PFSK-1 (cell line): Measurements from ENCODE around the gene ADAMTS4.

Source experiments
- FOXP2 ChIP-seq: optimal IDR thresholded peaks from 2 replicates; pipeline ENCODE3; 2011; ENCODE audit warnings: borderline replicate concordance, control low read depth, inconsistent platforms; ENCODE audit not compliant: insufficient read depth; ENCODE audit errors: extremely low read length, extremely low read depth
- POLR2AphosphoS5 ChIP-seq: IDR thresholded peaks from 2 replicates; pipeline ENCODE4 v1.6.1; 2012; ENCODE audit warnings: low read depth, mild to moderate bottlenecking, control low read depth, low read length, moderate library complexity
- REST ChIP-seq, 2 experiments: IDR thresholded peaks; 2 replicates each; pipeline versions ENCODE4 v1.6.1 to v1.8.0; 2011 to 2012; ENCODE audit warnings: low read depth in 2 of 2, low read length in 2 of 2, control low read depth in 1 of 2, inconsistent platforms in 1 of 2, mild to moderate bottlenecking in 1 of 2, moderate library complexity in 1 of 2; ENCODE audit not compliant: insufficient read depth in 1 of 2
- SIN3A ChIP-seq: IDR thresholded peaks from 2 replicates; pipeline ENCODE4 v1.6.1; 2012; ENCODE audit warnings: mild to moderate bottlenecking, low read length, moderate library complexity, borderline replicate concordance; ENCODE audit not compliant: insufficient read depth
- TAF1 ChIP-seq: IDR thresholded peaks from 2 replicates; pipeline ENCODE4 v1.6.1; 2012; ENCODE audit warnings: low read length, control low read depth, borderline replicate concordance; ENCODE audit not compliant: insufficient read depth

DNA sequence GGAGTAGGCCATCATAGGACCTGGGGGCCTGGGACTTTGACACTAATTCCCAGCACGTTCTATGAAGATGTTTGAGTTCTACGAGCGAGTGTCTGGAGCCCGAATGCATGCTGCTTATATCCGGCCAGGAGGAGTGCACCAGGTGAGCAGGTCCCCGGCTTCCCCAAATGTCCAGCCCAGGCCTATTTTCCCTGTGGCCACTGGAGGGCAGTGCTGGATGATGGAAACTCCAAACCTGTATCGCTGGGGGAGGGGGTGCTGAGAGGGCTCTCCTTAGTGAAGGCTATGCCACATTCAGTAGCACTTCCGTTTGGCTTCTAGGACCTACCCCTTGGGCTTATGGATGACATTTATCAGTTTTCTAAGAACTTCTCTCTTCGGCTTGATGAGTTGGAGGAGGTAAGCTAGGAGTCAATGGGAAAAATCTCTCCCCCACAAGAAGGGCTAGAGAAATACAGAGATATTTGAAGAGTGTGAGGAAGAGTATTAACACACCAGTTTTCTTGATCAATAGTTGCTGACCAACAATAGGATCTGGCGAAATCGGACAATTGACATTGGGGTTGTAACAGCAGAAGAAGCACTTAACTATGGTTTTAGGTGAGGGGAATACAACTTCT is 11.0 kb upstream of the ADAMTS4 start:
- TF ChIP-seq TAF1 = no peak
- TF ChIP-seq SIN3A = no peak
- no peak for TF ChIP-seq POLR2AphosphoS5
- no peak for TF ChIP-seq FOXP2
- TF ChIP-seq REST (IDR thresholded peaks at IDR 0.05; ENCODE audit: insufficient read depth in 1 of 2, low read depth in 2 of 2, low read length in 2 of 2) = no peak
